ENCODE results near the gene CORO2B.

The CORO2B gene

GRCh38 chr15:68548364-68548763, 30.4 kb upstream of the CORO2B start:
- Histone ChIP-seq H3K36me3 (replicated peaks; ENCODE audit: insufficient read depth, low read length) (no peaks in the 10 kb centered on the region), H3K4me1 (ENCODE audit: low read length) (no peaks in the 10 kb centered on the region), H3K27me3 (replicated peaks; ENCODE audit: insufficient read depth, low read length) (0 out of 2 replicates have a peak, but pooled peaks cover 3% of the 10 kb centered on the region), H3K27ac (ENCODE audit: low read length) (no peak overlapping the region), H4K20me1 (ENCODE audit: insufficient read depth, low read length) (no peaks in the 10 kb centered on the region), H3K9me3 (replicated peaks; ENCODE audit: insufficient read depth, low read length) (no peaks in the 10 kb centered on the region), H3K9me2 (replicated peaks; ENCODE audit: insufficient read depth, low read length) (no peaks in the 10 kb centered on the region), H3K9ac (ENCODE audit: low read length) (no peak overlapping the region), H3K79me2 (ENCODE audit: low read length) (no peaks in the 10 kb centered on the region), H3F3A (ENCODE audit: insufficient read depth, low read length) (no peaks in the 10 kb centered on the region), H2AFZ (ENCODE audit: low read length) (no peak overlapping the region), H3K4me3 (ENCODE audit: low read length) (no peak overlapping the region), H3K4me2 (ENCODE audit: low read depth, low read length) (no peak overlapping the region)
- no peak for TF ChIP-seq CTCF (IDR thresholded peaks at IDR 0.05; ENCODE audit: low read length)
- TF ChIP-seq EZH2phosphoT487 (IDR thresholded peaks at IDR 0.05; ENCODE audit: low read length): no peak
- TF ChIP-seq EZH2 (optimal IDR thresholded peaks at IDR 0.05; ENCODE audit: low read depth, low read length): no peak
- no peak for DNase-seq

GRCh38 chr15:68550004-68550403, 28.8 kb upstream of the CORO2B start:
- no peak overlapping the region for H3K27ac ChIP-seq (ENCODE audit: low read length)
- H3K4me2 ChIP-seq (ENCODE audit: low read depth, low read length): no peak overlapping the region
- no peaks in the 10 kb centered on the region for H3F3A ChIP-seq (ENCODE audit: insufficient read depth, low read length)
- no peaks in the 10 kb centered on the region for H4K20me1 ChIP-seq (ENCODE audit: insufficient read depth, low read length)
- H3K4me3 ChIP-seq (ENCODE audit: low read length): no peak overlapping the region
- H3K27me3 ChIP-seq (replicated peaks; ENCODE audit: insufficient read depth, low read length): 0 out of 2 replicates have a peak, but pooled peaks cover 3% of the 10 kb centered on the region
- no peaks in the 10 kb centered on the region for H3K9me2 ChIP-seq (replicated peaks; ENCODE audit: insufficient read depth, low read length)
- no peak overlapping the region for H3K9ac ChIP-seq (ENCODE audit: low read length)
- H3K79me2 ChIP-seq (ENCODE audit: low read length): no peaks in the 10 kb centered on the region
- no peaks in the 10 kb centered on the region for H3K9me3 ChIP-seq (replicated peaks; ENCODE audit: insufficient read depth, low read length)
- H3K36me3 ChIP-seq (replicated peaks; ENCODE audit: insufficient read depth, low read length): no peaks in the 10 kb centered on the region
- TF ChIP-seq CTCF (IDR thresholded peaks at IDR 0.05; ENCODE audit: low read length): no peak
- TF ChIP-seq EZH2 (optimal IDR thresholded peaks at IDR 0.05; ENCODE audit: low read depth, low read length): no peak
- no peak for TF ChIP-seq EZH2phosphoT487 (IDR thresholded peaks at IDR 0.05; ENCODE audit: low read length)
- H2AFZ ChIP-seq (ENCODE audit: low read length): no peak overlapping the region
- H3K4me1 ChIP-seq (ENCODE audit: low read length): no peaks in the 10 kb centered on the region
- DNase-seq: no peak

GRCh38 chr15:68550498-68551295, 28.1 kb upstream of the CORO2B start:
- TF ChIP-seq CTCF (IDR thresholded peaks at IDR 0.05; ENCODE audit: low read length): peak; percentile 94
- TF ChIP-seq EZH2 (optimal IDR thresholded peaks at IDR 0.05; ENCODE audit: low read depth, low read length): no peak
- Histone ChIP-seq H3K4me3 (ENCODE audit: low read length) (no peak overlapping the region), H3K27ac (ENCODE audit: low read length) (no peak overlapping the region), H3K9me3 (replicated peaks; ENCODE audit: insufficient read depth, low read length) (no peaks in the 10 kb centered on the region), H3K4me2 (ENCODE audit: low read depth, low read length) (no peak overlapping the region), H2AFZ (ENCODE audit: low read length) (no peak overlapping the region), H3F3A (ENCODE audit: insufficient read depth, low read length) (no peaks in the 10 kb centered on the region), H4K20me1 (ENCODE audit: insufficient read depth, low read length) (no peaks in the 10 kb centered on the region), H3K36me3 (replicated peaks; ENCODE audit: insufficient read depth, low read length) (no peaks in the 10 kb centered on the region), H3K27me3 (replicated peaks; ENCODE audit: insufficient read depth, low read length) (0 out of 2 replicates have a peak, but pooled peaks cover 3% of the 10 kb centered on the region), H3K9me2 (replicated peaks; ENCODE audit: insufficient read depth, low read length) (no peaks in the 10 kb centered on the region), H3K4me1 (ENCODE audit: low read length) (no peaks in the 10 kb centered on the region), H3K9ac (ENCODE audit: low read length) (no peak overlapping the region), H3K79me2 (ENCODE audit: low read length) (no peaks in the 10 kb centered on the region)
- DNase-seq: peak; percentile 59
